ENCODE results near the gene GCM1. TPM values are rescaled to one million over a fixed set of nuclear protein-coding genes. Genes with fewer than 3 reads are reported as not detected.

GCM1 gene
- total and polyA plus RNA-seq, 9 of the 15 experiments (the other 6 are each of a cell fraction or from before 2014, with no cell fraction given): not detected

GRCh38 chr6:53168516-53169267 is 20.1 kb upstream of the GCM1 start:
- CTCF ChIA-PET (ENCODE audit: low intra/inter-chr PET ratio): interaction anchor here (0.7 to 1.3 kb wide), 2 partner anchors 269 to 316 kb away, joined by 3 to 4 read pairs; no protein-coding TSS in a partner anchor
- TF ChIP-seq ZNF277 (CRISPR knock-in tag; IDR thresholded peaks at IDR 0.05; ENCODE audit: borderline replicate concordance) (no peak), EGR1 (conservative IDR thresholded peaks at IDR 0.05) (peak; percentile 26; the same call in 1 of the 2 replicates)
- no peaks in the 10 kb centered on the region for H3K79me2 ChIP-seq (ENCODE audit: control insufficient read depth, insufficient read depth, low read length)
- no peak overlapping the region for H3K9ac ChIP-seq (ENCODE audit: insufficient read depth in 1 of 2, low read depth in 2 of 2, low read length in 2 of 2)
- H3K4me1 ChIP-seq (replicated peaks in 1 of 2; ENCODE audit: control insufficient read depth in 2 of 2, insufficient read depth in 2 of 2, low read length in 2 of 2): no peaks in the 10 kb centered on the region
- intact Hi-C loops (cut with micrococcal nuclease) (no loop called here), in situ Hi-C loops (cut with MboI) (no loop called here)
- no peak overlapping the region for H3K4me3 ChIP-seq
- FAIRE-seq (no peak), DNase-seq (ENCODE audit: extremely low read depth in 1 of 4, low spot score in 3 of 4) (no peak), ATAC-seq (no peak)
- no peaks in the 10 kb centered on the region for H4K20me1 ChIP-seq (replicated peaks; ENCODE audit: control insufficient read depth, insufficient read depth, low read length)
- H3K9me3 ChIP-seq (replicated peaks; ENCODE audit: control insufficient read depth, insufficient read depth, low read depth, low read length): no peaks in the 10 kb centered on the region
- no TSS peak for BruUV-seq (replicated peaks)
- no peak overlapping the region for H3K4me2 ChIP-seq (ENCODE audit: insufficient read depth, low read length)
- H3K27me3 ChIP-seq (ENCODE audit: control insufficient read depth in 2 of 2, insufficient read depth in 2 of 2, low read length in 2 of 2): peaks cover 4 to 11% of the 10 kb centered on the region in 2 experiments; a peak in 4 of 5 replicates
- no peak overlapping the region for H3K27ac ChIP-seq (ENCODE audit: extremely low read depth, low read depth, low read length)
- H2AFZ ChIP-seq (ENCODE audit: low read depth, low read length): no peak overlapping the region
- 8% methylated on average over 4 of the region's 4 CpGs for WGBS (ENCODE audit: insufficient coverage, low coverage, missing lambda C conversion rate)
- no peaks in the 10 kb centered on the region for H3K9me1 ChIP-seq (ENCODE audit: control insufficient read depth, insufficient read depth, low read length)
- POLR2A ChIA-PET: no interaction called here
- no peaks in the 10 kb centered on the region for H3K36me3 ChIP-seq (ENCODE audit: control insufficient read depth, insufficient read depth, low read length)

GRCh38 chr6:53165293-53165692 is 16.7 kb upstream of the GCM1 start:
- peaks cover 9 to 11% of the 10 kb centered on the region in 2 experiments for H3K27me3 ChIP-seq (ENCODE audit: control insufficient read depth in 2 of 2, insufficient read depth in 2 of 2, low read length in 2 of 2)
- H2AFZ ChIP-seq (ENCODE audit: low read depth, low read length): no peak overlapping the region
- H3K4me2 ChIP-seq (ENCODE audit: insufficient read depth, low read length): no peak overlapping the region
- H3K9ac ChIP-seq (ENCODE audit: insufficient read depth in 1 of 2, low read depth in 2 of 2, low read length in 2 of 2): no peak overlapping the region
- TF ChIP-seq TARDBP (IDR thresholded peaks at IDR 0.05) (no peak), SETDB1 (IDR thresholded peaks at IDR 0.05; ENCODE audit: low read length) (no peak), TOE1 (IDR thresholded peaks at IDR 0.05; ENCODE audit: borderline replicate concordance) (no peak), TOE1 (CRISPR knock-in tag; IDR thresholded peaks at IDR 0.05; ENCODE audit: borderline replicate concordance, low read depth) (no peak), RBFOX2 (IDR thresholded peaks at IDR 0.05; ENCODE audit: low read depth, low read length) (no peak), ZNF217 (CRISPR knock-in tag; IDR thresholded peaks at IDR 0.05) (no peak), ZZZ3 (IDR thresholded peaks at IDR 0.05) (no peak), RUNX1 (IDR thresholded peaks at IDR 0.05; ENCODE audit: low read depth) (no peak), HDGF (IDR thresholded peaks at IDR 0.05) (no peak), ATF6 (CRISPR knock-in tag; IDR thresholded peaks at IDR 0.05) (no peak)
- in situ Hi-C loops (cut with MboI) (no loop called here), intact Hi-C loops (cut with micrococcal nuclease) (no loop called here)
- ChIA-PET POLR2A (no interaction called here), CTCF (ENCODE audit: low intra/inter-chr PET ratio) (no interaction called here)
- no peak for FAIRE-seq
- 13% methylated on average over 4 of the region's 4 CpGs for WGBS (ENCODE audit: insufficient coverage, low coverage, missing lambda C conversion rate)
- no peak overlapping the region for H3K27ac ChIP-seq (ENCODE audit: extremely low read depth, low read depth, low read length)
- no TSS peak for BruUV-seq (replicated peaks)
- ATAC-seq: no peak
- no peaks in the 10 kb centered on the region for H4K20me1 ChIP-seq (replicated peaks; ENCODE audit: control insufficient read depth, insufficient read depth, low read length)
- H3K9me1 ChIP-seq (ENCODE audit: control insufficient read depth, insufficient read depth, low read length): no peaks in the 10 kb centered on the region
- H3K79me2 ChIP-seq (ENCODE audit: control insufficient read depth, insufficient read depth, low read length): no peaks in the 10 kb centered on the region
- no peaks in the 10 kb centered on the region for H3K4me1 ChIP-seq (replicated peaks in 1 of 2; ENCODE audit: control insufficient read depth in 2 of 2, insufficient read depth in 2 of 2, low read length in 2 of 2)
- no peaks in the 10 kb centered on the region for H3K36me3 ChIP-seq (ENCODE audit: control insufficient read depth, insufficient read depth, low read length)
- H3K4me3 ChIP-seq: no peak overlapping the region
- H3K9me3 ChIP-seq (replicated peaks; ENCODE audit: control insufficient read depth, insufficient read depth, low read depth, low read length): no peaks in the 10 kb centered on the region
- DNase-seq (ENCODE audit: extremely low read depth in 1 of 4, low spot score in 3 of 4): no peak
